ENCODE measurements around the gene CYRIA.

The CYRIA gene

GRCh38 chr2:16626997-16627605 lies 38.5 kb downstream of the CYRIA start:
- no peak for DNase-seq

GRCh38 chr2:16626497-16626896 lies 39.1 kb downstream of the CYRIA start:
- no peak for DNase-seq

- no peak for DNase-seq
Measured at GRCh38 chr2:16625759-16626158, 39.9 kb downstream of the CYRIA start.

GRCh38 chr2:16625201-16625729 lies 40.4 kb downstream of the CYRIA start:
- no peak for DNase-seq

- no peak for DNase-seq
Measured at GRCh38 chr2:16624436-16624780, 41.2 kb downstream of the CYRIA start.

GRCh38 chr2:16623564-16624435 lies 41.8 kb downstream of the CYRIA start:
- DNase-seq: no peak

GRCh38 chr2:16623031-16623430 lies 42.6 kb downstream of the CYRIA start:
- no peak for DNase-seq

- no peak for DNase-seq
Measured at GRCh38 chr2:16622399-16622968, 43.1 kb downstream of the CYRIA start.

- no peak for DNase-seq
Measured at GRCh38 chr2:16621316-16621715, 44.3 kb downstream of the CYRIA start.

- DNase-seq: no peak
Measured at GRCh38 chr2:16620590-16620989, 45.0 kb downstream of the CYRIA start.

- DNase-seq: no peak
Measured at GRCh38 chr2:16619576-16620245, 45.9 kb downstream of the CYRIA start.

- DNase-seq: no peak
Measured at GRCh38 chr2:16617282-16618266, 48.1 kb downstream of the CYRIA start.

Measured in NCI-H2107 (cell line).